ENCODE measurements around the gene MYBL2.

The MYBL2 gene

DNA sequence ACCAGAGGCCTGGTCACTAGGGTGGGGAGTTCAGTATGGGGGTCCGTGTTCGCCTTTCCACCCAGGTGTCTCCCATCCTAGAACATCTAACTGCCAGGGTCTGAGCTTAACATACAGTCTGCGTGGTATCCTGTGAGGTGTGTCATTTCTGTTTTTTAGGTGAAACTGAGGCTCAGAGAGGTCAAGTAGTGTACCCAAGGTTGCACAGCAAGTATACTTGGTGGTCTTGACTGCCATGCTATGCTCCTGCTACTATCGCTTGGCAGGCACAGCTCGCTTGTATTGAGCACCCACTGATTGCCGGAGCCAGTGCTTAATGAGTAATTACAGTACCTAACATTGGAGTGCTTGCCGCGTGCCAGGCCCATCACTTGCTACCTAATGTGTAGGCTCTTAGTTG, 33.7 kb downstream of the MYBL2 start:
- no peak overlapping the region for H3K27ac ChIP-seq
- TF ChIP-seq, protein P1, sequence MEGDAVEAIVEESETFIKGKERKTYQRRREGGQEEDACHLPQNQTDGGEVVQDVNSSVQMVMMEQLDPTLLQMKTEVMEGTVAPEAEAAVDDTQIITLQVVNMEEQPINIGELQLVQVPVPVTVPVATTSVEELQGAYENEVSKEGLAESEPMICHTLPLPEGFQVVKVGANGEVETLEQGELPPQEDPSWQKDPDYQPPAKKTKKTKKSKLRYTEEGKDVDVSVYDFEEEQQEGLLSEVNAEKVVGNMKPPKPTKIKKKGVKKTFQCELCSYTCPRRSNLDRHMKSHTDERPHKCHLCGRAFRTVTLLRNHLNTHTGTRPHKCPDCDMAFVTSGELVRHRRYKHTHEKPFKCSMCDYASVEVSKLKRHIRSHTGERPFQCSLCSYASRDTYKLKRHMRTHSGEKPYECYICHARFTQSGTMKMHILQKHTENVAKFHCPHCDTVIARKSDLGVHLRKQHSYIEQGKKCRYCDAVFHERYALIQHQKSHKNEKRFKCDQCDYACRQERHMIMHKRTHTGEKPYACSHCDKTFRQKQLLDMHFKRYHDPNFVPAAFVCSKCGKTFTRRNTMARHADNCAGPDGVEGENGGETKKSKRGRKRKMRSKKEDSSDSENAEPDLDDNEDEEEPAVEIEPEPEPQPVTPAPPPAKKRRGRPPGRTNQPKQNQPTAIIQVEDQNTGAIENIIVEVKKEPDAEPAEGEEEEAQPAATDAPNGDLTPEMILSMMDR (conservative IDR thresholded peaks at IDR 0.05) = no peak
- TF ChIP-seq ZFX (IDR thresholded peaks at IDR 0.05) = no peak

DNA sequence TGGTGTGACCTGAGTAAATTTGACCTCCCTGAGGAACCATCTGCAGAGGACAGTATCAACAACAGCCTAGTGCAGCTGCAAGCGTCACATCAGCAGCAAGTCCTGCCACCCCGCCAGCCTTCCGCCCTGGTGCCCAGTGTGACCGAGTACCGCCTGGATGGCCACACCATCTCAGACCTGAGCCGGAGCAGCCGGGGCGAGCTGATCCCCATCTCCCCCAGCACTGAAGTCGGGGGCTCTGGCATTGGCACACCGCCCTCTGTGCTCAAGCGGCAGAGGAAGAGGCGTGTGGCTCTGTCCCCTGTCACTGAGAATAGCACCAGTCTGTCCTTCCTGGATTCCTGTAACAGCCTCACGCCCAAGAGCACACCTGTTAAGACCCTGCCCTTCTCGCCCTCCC, 35.6 kb downstream of the MYBL2 start:
- TF ChIP-seq ZFX (IDR thresholded peaks at IDR 0.05) = no peak
- TF ChIP-seq, protein P1 (conservative IDR thresholded peaks at IDR 0.05) = no peak

DNA sequence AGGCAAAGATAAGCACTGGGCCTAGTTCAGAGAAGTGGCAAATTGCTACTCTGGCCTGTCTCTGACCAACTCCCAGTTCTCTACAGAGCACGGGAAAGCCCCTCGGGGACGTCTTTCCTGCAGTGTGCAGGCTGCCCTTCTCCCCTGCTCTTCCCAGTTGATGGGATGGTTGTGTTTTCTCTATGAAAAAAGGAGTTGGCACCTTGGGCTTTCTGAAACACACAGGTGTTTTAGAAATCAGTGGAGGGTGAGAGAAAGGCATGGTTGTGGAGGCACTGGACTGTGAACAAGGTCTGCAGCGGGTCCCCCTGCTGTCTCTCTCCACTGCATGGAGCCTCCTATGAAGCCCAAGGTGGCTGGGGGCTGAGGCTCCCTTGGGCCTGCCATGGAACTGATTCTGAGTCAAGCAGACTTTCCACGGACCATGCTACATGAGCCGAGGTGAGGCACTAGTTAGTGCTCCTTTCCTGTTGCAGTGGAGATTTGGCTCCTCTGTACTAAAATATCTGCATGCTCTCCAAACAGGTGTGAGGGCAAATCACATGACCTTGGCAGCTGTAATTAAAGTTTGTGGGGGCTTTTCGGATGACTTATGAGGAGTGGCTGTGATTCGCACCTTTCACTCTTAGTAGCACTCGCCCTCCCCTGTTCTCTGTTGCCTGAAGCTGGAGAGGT, 43.6 kb downstream of the MYBL2 start:
- H3K27ac ChIP-seq = no peak overlapping the region
- TF ChIP-seq ZFX (IDR thresholded peaks at IDR 0.05) = no peak
- TF ChIP-seq, protein P1 (conservative IDR thresholded peaks at IDR 0.05) = no peak

More for the DNA sequence above, 35.6 kb downstream of the MYBL2 start:
- H3K27ac ChIP-seq = no peak overlapping the region

DNA sequence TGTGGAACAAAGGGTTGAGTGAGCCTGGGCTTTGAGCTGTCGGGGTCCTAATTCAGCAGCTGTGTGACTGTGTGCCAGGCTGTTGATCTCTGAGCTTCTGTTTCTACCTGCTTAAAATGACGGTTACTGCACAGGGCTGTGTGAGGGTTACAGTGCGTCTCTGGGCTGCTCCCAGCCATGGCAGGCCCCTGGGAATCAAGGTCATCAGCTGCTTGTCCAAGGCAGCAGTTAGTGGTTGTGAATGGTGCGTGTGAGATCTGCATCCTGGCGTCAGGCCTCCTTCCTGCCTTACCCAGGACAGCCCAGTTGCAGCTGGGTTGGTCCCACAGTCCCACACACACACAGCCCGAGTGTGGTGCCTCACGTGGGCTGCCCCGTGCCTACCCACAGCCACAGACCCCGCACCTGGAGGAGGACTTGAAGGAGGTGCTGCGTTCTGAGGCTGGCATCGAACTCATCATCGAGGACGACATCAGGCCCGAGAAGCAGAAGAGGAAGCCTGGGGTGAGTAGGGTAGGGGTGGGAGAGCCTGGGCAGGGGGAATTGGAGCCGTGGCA, 44.3 kb downstream of the MYBL2 start:
- no peak overlapping the region for H3K27ac ChIP-seq
- no peak for TF ChIP-seq ZFX (IDR thresholded peaks at IDR 0.05)
- TF ChIP-seq, protein P1 (conservative IDR thresholded peaks at IDR 0.05) = no peak

DNA sequence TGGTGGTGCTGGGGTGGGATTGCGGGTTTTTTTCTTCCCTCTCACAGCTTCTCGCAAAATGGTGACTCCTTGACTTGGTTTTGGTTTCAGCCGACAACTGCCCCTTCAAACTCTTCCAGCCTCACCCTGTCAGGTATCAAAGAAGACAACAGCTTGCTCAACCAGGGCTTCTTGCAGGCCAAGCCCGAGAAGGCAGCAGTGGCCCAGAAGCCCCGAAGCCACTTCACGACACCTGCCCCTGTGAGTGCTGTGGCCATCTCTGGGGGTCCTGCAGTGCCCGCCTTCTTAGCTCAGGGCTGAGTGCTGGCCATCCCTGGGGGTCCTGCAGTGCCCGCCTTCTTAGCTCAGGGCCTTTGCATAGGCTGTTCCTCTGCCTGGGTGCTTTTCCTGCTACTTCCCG, 48.1 kb downstream of the MYBL2 start:
- H3K27ac ChIP-seq = no peak overlapping the region
- TF ChIP-seq ZFX (IDR thresholded peaks at IDR 0.05) = no peak
- TF ChIP-seq, protein P1 (conservative IDR thresholded peaks at IDR 0.05) = no peak

DNA sequence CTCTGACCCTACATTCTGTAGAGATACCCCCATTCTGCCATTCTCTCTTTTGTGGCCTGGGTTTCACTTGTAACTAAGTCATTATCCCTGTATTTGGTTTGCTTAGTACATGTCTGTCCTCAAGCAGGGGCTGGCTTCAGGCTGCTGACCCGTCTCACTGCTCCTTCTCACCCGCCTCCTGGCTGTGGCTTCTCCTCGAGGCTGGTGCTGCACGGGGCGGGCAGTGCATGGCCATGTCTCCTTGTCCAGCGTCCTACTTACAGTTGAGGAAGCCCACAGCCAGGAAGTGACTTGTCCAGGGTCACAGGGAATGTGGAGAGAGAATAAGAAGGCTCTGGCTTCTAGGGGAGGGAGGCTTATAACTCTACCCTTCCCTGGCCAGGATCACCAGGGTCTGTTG, 48.6 kb downstream of the MYBL2 start:
- TF ChIP-seq ZFX (IDR thresholded peaks at IDR 0.05) = no peak
- TF ChIP-seq, protein P1 (conservative IDR thresholded peaks at IDR 0.05) = no peak
- no peak overlapping the region for H3K27ac ChIP-seq

DNA sequence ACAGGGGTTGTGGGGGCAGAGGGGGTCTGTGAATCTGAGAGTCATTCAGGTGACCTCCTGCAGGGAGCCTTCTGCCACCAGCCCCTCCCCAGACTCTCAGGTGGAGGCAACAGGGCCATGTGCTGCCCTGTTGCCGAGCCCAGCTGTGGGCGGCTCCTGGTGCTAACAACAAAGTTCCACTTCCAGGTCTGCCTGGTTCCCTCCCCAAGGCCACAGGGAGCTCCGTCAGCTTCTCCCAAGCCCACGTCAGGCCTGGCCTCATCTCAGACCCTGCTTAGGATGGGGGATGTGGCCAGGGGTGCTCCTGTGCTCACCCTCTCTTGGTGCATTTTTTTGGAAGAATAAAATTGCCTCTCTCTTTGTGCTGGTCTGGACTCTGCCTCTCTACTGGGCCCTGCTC, 49.2 kb downstream of the MYBL2 start:
- TF ChIP-seq ZFX (IDR thresholded peaks at IDR 0.05) = no peak
- TF ChIP-seq, protein P1 (conservative IDR thresholded peaks at IDR 0.05) = no peak
- H3K27ac ChIP-seq = no peak overlapping the region

Data from C4-2B (cell line).